Measurements from ENCODE around the gene KIAA1671. TPM values are rescaled to one million over a fixed set of nuclear protein-coding genes. Genes with fewer than 3 reads are reported as not detected.

The KIAA1671 gene
- total and polyA plus RNA-seq, 2 of the 4 experiments (the other 2 are of a cell fraction) = 0.02 TPM; not detected in 1

GRCh38 chr22:25024895-25025294, 72.4 kb downstream of the KIAA1671 start:
- dilution Hi-C loops (cut with HindIII; ENCODE audit: low sequenced_read_pairs, unreplicated experiment) = no loop called here
- Histone ChIP-seq H3K4ac (ENCODE audit: low read depth, low read length) (no peak overlapping the region), H2BK120ac (ENCODE audit: low read depth, low read length) (no peak overlapping the region), H2AFZ (replicated peaks; ENCODE audit: low read length, poor library complexity) (no peak overlapping the region), H2BK5ac (ENCODE audit: low read depth, low read length, poor library complexity, severe bottlenecking) (no peak overlapping the region), H3K36me3 (ENCODE audit: control insufficient read depth, insufficient read depth, low read length) (no peaks in the 10 kb centered on the region), H2BK20ac (ENCODE audit: low read depth, low read length) (no peak overlapping the region), H3K9me1 (ENCODE audit: insufficient read depth, low read length) (no peaks in the 10 kb centered on the region), H3K4me2 (ENCODE audit: low read depth, low read length) (no peak overlapping the region), H2AK5ac (ENCODE audit: low read depth, low read length) (no peak overlapping the region), H4K91ac (ENCODE audit: insufficient read depth, low read depth, low read length) (no peak overlapping the region), H2AK9ac (replicated peaks; ENCODE audit: low read depth, low read length, poor library complexity) (no peak overlapping the region), H3K27me3 (ENCODE audit: control insufficient read depth, insufficient read depth, low read length) (no peaks in the 10 kb centered on the region), H3K4me3 (ENCODE audit: insufficient read depth, low read depth, low read length) (no peak overlapping the region), H2BK15ac (ENCODE audit: low read depth, low read length) (no peak overlapping the region), H3K9ac (ENCODE audit: low read depth, low read length) (no peak overlapping the region), H3K18ac (ENCODE audit: low read depth, low read length) (no peak overlapping the region), H3K4me1 (ENCODE audit: control insufficient read depth, insufficient read depth, low read length) (no peaks in the 10 kb centered on the region), H3K23ac (ENCODE audit: low read depth, low read length) (no peak overlapping the region), H4K20me1 (ENCODE audit: insufficient read depth, low read length) (no peaks in the 10 kb centered on the region), H4K5ac (ENCODE audit: low read depth, low read length) (no peak overlapping the region), H3K56ac (ENCODE audit: extremely low read depth, insufficient read depth, low read length) (no peak overlapping the region), H3K14ac (replicated peaks; ENCODE audit: low read depth, low read length) (no peak overlapping the region), H4K8ac (ENCODE audit: low read depth in 2 of 2, low read length in 2 of 2) (no peak overlapping the region), H3K79me1 (ENCODE audit: low read depth in 1 of 2, low read length in 2 of 2) (no peaks in the 10 kb centered on the region), H3K9me3 (ENCODE audit: control insufficient read depth, insufficient read depth, low read length) (no peaks in the 10 kb centered on the region; the same call in 1 of the 2 replicates), H3K27ac (ENCODE audit: insufficient read depth, low read length) (no peak overlapping the region)
- POLR2A ChIA-PET (ENCODE audit: unreplicated experiment) = no interaction called here
- no TSS peak for BruUV-seq (replicated peaks)
- DNase-seq (no peak), ATAC-seq (ENCODE audit: low read depth) (no peak)
- intact Hi-C loops (cut with micrococcal nuclease) = no loop called here
- WGBS, 2 experiments (ENCODE audit: extremely low coverage in 2 of 2, insufficient read length in 1 of 2) = no CpG with 5 or more reads among the region's 3 CpGs
- CTCF ChIA-PET = no interaction called here
- in situ Hi-C loops (cut with MboI; ENCODE audit: low sequenced_read_pairs) = loop anchor here (10.0 kb wide), 1 partner anchor 60 kb away; no protein-coding TSS in a partner anchor
- TF ChIP-seq MAFK (IDR thresholded peaks at IDR 0.05; ENCODE audit: low read depth, low read length) (no peak), RAD21 (IDR thresholded peaks at IDR 0.05; ENCODE audit: low read length) (no peak), CEBPB (IDR thresholded peaks at IDR 0.05; ENCODE audit: low read depth, low read length) (no peak), RCOR1 (IDR thresholded peaks at IDR 0.05; ENCODE audit: insufficient replicate concordance, low read length) (no peak), CHD1 (IDR thresholded peaks at IDR 0.05; ENCODE audit: low read depth, low read length) (no peak), MXI1 (IDR thresholded peaks at IDR 0.05; ENCODE audit: borderline replicate concordance, low read depth, low read length) (no peak), FOS (IDR thresholded peaks at IDR 0.05; ENCODE audit: low read depth, low read length) (no peak), SMC3 (IDR thresholded peaks at IDR 0.05; ENCODE audit: low read depth, low read length) (no peak), MAZ (IDR thresholded peaks at IDR 0.05; ENCODE audit: borderline replicate concordance, low read depth, low read length) (no peak)
- TF ChIP-seq, protein P1, sequence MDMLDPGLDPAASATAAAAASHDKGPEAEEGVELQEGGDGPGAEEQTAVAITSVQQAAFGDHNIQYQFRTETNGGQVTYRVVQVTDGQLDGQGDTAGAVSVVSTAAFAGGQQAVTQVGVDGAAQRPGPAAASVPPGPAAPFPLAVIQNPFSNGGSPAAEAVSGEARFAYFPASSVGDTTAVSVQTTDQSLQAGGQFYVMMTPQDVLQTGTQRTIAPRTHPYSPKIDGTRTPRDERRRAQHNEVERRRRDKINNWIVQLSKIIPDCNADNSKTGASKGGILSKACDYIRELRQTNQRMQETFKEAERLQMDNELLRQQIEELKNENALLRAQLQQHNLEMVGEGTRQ (IDR thresholded peaks at IDR 0.05; ENCODE audit: low read depth, low read length) = no peak
- TF ChIP-seq, protein P2, sequence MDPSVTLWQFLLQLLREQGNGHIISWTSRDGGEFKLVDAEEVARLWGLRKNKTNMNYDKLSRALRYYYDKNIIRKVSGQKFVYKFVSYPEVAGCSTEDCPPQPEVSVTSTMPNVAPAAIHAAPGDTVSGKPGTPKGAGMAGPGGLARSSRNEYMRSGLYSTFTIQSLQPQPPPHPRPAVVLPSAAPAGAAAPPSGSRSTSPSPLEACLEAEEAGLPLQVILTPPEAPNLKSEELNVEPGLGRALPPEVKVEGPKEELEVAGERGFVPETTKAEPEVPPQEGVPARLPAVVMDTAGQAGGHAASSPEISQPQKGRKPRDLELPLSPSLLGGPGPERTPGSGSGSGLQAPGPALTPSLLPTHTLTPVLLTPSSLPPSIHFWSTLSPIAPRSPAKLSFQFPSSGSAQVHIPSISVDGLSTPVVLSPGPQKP (IDR thresholded peaks at IDR 0.05; ENCODE audit: borderline replicate concordance, low read depth, low read length) = no peak
- TF ChIP-seq, protein P3, sequence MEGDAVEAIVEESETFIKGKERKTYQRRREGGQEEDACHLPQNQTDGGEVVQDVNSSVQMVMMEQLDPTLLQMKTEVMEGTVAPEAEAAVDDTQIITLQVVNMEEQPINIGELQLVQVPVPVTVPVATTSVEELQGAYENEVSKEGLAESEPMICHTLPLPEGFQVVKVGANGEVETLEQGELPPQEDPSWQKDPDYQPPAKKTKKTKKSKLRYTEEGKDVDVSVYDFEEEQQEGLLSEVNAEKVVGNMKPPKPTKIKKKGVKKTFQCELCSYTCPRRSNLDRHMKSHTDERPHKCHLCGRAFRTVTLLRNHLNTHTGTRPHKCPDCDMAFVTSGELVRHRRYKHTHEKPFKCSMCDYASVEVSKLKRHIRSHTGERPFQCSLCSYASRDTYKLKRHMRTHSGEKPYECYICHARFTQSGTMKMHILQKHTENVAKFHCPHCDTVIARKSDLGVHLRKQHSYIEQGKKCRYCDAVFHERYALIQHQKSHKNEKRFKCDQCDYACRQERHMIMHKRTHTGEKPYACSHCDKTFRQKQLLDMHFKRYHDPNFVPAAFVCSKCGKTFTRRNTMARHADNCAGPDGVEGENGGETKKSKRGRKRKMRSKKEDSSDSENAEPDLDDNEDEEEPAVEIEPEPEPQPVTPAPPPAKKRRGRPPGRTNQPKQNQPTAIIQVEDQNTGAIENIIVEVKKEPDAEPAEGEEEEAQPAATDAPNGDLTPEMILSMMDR (conservative IDR thresholded peaks at IDR 0.05; ENCODE audit: low read depth, low read length) = no peak
